Measurements from ENCODE around the gene H2AZ1. TPM values are rescaled to one million over a fixed set of nuclear protein-coding genes. Genes with fewer than 3 reads are reported as not detected.

H2AZ1 gene
- total RNA-seq, 1 donor from 2014 or later = 388 TPM

DNA sequence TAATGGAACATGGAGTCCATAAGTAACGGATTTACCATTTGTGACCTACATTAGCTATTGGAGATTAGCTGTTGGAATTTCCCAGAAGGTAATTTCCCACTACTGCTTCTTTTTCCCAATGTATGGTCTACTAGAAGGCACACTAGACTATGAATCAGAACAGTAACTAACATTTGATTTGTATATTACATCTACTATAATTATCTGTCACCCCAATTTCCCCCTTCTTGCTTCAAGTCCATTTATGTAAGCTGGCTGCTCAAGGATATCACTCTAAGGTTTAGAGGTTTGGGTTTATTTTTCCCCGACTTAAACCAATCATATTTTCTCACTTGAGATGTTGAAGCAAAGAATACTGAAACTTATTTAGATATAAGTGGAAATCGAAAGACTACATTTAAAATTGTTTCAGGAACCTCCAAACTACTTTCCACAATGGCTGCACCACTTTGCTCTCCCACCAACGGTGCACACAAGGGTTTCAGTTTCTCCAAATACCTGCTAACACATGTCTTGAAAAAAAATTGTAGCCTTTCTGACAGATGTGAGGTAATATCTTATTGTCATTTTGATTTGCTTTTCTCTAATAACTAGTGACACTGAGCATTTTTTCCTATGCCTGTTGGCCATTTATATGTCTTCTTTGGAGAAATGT, 33.3 kb upstream of the H2AZ1 start:
- DNase-seq (ENCODE audit: low read depth) = no peak
- no peaks in the 10 kb centered on the region for H3K36me3 ChIP-seq (ENCODE audit: control insufficient read depth, insufficient read depth, low read length)
- H3K4me3 ChIP-seq (ENCODE audit: low read depth, low read length) = no peak overlapping the region
- no peaks in the 10 kb centered on the region for H3K27me3 ChIP-seq (ENCODE audit: control insufficient read depth, insufficient read depth, low read length)
- TF ChIP-seq, protein P1, sequence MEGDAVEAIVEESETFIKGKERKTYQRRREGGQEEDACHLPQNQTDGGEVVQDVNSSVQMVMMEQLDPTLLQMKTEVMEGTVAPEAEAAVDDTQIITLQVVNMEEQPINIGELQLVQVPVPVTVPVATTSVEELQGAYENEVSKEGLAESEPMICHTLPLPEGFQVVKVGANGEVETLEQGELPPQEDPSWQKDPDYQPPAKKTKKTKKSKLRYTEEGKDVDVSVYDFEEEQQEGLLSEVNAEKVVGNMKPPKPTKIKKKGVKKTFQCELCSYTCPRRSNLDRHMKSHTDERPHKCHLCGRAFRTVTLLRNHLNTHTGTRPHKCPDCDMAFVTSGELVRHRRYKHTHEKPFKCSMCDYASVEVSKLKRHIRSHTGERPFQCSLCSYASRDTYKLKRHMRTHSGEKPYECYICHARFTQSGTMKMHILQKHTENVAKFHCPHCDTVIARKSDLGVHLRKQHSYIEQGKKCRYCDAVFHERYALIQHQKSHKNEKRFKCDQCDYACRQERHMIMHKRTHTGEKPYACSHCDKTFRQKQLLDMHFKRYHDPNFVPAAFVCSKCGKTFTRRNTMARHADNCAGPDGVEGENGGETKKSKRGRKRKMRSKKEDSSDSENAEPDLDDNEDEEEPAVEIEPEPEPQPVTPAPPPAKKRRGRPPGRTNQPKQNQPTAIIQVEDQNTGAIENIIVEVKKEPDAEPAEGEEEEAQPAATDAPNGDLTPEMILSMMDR (IDR thresholded peaks at IDR 0.05; ENCODE audit: insufficient read depth, low read length, poor library complexity, severe bottlenecking) = no peak

DNA sequence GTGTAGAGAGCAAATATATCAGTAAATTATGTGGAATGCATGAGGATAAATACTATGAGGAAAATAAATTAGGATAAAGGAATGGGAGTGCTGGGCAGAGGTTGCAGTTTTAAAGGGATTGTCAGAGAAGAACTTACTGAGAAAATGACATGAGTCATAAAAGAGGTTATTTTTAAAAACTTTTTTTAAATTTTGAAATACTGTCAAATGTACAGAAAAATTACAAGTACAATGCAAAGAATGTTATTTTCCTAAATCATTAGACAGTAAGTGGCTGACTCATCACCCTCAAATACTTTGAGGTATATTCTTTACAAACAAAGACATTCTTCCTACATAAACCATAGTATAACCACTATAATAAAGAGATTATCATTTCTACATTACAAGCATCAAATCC, 29.8 kb upstream of the H2AZ1 start:
- Histone ChIP-seq H3K4me3 (ENCODE audit: low read depth, low read length) (no peak overlapping the region), H3K27me3 (ENCODE audit: control insufficient read depth, insufficient read depth, low read length) (no peaks in the 10 kb centered on the region), H3K36me3 (ENCODE audit: control insufficient read depth, insufficient read depth, low read length) (no peaks in the 10 kb centered on the region)
- TF ChIP-seq, protein P1 (IDR thresholded peaks at IDR 0.05; ENCODE audit: insufficient read depth, low read length, poor library complexity, severe bottlenecking) = no peak
- DNase-seq (ENCODE audit: low read depth) = no peak

DNA sequence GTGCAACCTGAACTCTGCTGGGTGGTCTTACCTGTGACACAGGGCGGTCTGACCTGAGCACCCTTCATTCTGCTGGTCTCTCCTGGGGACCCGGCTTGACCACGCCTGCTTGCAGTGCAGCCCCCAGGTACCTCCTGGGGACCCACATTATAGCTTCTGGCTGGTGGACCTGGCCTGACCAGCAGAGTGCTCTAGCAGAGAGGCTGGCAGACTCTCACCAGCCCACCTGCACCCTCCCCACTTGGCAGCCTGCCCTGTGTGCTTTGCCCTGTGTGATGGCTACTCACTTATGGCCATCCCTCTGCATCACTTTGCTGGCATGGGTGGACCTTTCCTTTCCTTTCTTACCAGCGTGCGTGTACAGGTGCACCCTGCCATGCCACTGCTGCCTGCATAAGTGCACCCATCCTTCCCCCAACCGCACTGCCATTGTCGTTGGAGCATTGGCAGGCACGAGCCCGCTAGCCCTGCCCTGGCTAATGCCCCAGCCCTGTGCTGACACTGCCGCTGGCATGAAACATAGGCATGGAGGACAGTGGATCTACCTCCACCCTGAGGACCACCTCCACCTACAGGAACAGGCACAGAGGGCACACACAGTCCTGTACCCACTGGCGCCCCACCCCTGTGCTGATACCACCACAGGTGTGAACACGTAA, 21.5 kb upstream of the H2AZ1 start:
- no peak for DNase-seq (ENCODE audit: low read depth)
- H3K4me3 ChIP-seq (ENCODE audit: low read depth, low read length) = no peak overlapping the region
- TF ChIP-seq, protein P1 (IDR thresholded peaks at IDR 0.05; ENCODE audit: insufficient read depth, low read length, poor library complexity, severe bottlenecking) = no peak
- H3K36me3 ChIP-seq (ENCODE audit: control insufficient read depth, insufficient read depth, low read length) = no peaks in the 10 kb centered on the region
- H3K27me3 ChIP-seq (ENCODE audit: control insufficient read depth, insufficient read depth, low read length) = no peaks in the 10 kb centered on the region

DNA sequence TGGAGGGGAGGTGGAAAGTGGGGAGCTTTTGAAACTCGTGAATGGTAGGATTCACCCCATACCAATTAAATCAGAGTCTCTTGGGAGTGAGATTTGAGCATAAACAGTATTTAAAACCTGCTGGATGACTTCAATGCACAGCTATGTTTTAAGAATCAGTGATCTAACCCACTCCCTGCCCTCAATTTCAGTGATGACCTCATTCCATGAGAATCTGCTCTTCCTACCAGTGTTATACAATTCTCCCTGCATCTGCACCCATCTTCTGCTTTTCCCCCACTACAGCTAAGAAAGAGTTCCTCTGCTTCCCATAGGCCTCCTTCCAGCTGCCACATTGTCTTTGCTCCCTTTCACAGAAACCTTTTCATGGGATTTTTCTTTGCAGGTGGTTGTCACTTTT, 18.3 kb upstream of the H2AZ1 start:
- Histone ChIP-seq H3K27me3 (ENCODE audit: control insufficient read depth, insufficient read depth, low read length) (no peaks in the 10 kb centered on the region), H3K4me3 (ENCODE audit: low read depth, low read length) (no peak overlapping the region), H3K36me3 (ENCODE audit: control insufficient read depth, insufficient read depth, low read length) (no peaks in the 10 kb centered on the region)
- TF ChIP-seq, protein P1 (IDR thresholded peaks at IDR 0.05; ENCODE audit: insufficient read depth, low read length, poor library complexity, severe bottlenecking) = no peak
- DNase-seq (ENCODE audit: low read depth) = peak; percentile 63

DNA sequence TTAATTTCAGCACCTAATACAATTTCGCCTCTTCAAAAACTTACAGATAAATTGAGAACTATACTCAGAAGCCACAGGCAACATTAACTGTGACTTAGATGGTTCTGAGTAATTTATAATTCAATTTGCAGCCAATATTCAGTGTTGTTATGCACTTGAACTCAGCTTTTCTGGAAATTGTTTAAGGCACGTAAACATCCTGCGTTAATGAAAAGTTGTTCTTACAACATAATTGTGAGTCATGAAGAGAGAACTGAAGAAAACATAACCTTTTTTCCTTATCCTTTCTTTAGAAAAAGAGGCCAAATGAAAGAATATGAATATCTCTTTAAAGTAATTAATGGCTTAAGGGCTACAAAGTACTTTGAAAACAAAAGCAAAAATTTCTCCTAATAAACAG, 16.6 kb upstream of the H2AZ1 start:
- Histone ChIP-seq H3K36me3 (ENCODE audit: control insufficient read depth, insufficient read depth, low read length) (no peaks in the 10 kb centered on the region), H3K4me3 (ENCODE audit: low read depth, low read length) (no peak overlapping the region), H3K27me3 (ENCODE audit: control insufficient read depth, insufficient read depth, low read length) (no peaks in the 10 kb centered on the region)
- no peak for DNase-seq (ENCODE audit: low read depth)
- TF ChIP-seq, protein P1 (IDR thresholded peaks at IDR 0.05; ENCODE audit: insufficient read depth, low read length, poor library complexity, severe bottlenecking) = no peak

Measured in kidney epithelial cell (primary cell).